GM19438 (cell line): ENCODE data around the gene HHAT.
"Not testable (repeated sequence)": the region's sequence is repeated elsewhere in the genome, so short reads cannot be mapped to it uniquely, and the experiment has no call there.

Source experiments
- ATAC-seq: cut with Tn5 transposase; IDR thresholded peaks from one replicate; pipeline ENCODE4 v1.9.1; 2021; ENCODE audit warnings: low read depth; ENCODE audit not compliant: unreplicated experiment

The HHAT gene

GRCh38 chr1:210627755-210628154 is 299.1 kb downstream of the HHAT start:
- no peak for ATAC-seq

- no peak for ATAC-seq
These were observed 300.6 kb downstream of the HHAT start for GRCh38 chr1:210629276-210629675.

GRCh38 chr1:210631399-210631798 is 302.7 kb downstream of the HHAT start:
- ATAC-seq: no peak

- no peak for ATAC-seq
These were observed 304.4 kb downstream of the HHAT start for GRCh38 chr1:210633140-210633539.

GRCh38 chr1:210633636-210634035 is 304.9 kb downstream of the HHAT start:
- no peak for ATAC-seq

- ATAC-seq: no peak
These were observed 306.4 kb downstream of the HHAT start for GRCh38 chr1:210635108-210635507.

- no peak for ATAC-seq
These were observed 312.9 kb downstream of the HHAT start for GRCh38 chr1:210641582-210641981.

GRCh38 chr1:210645582-210646257 is 317.0 kb downstream of the HHAT start:
- no peak for ATAC-seq

GRCh38 chr1:210646258-210646616 is 317.5 kb downstream of the HHAT start:
- no peak for ATAC-seq

- no peak for ATAC-seq
These were observed 319.0 kb downstream of the HHAT start for GRCh38 chr1:210647406-210648333.

GRCh38 chr1:210648588-210649269 is 320.0 kb downstream of the HHAT start:
- no peak for ATAC-seq

GRCh38 chr1:210650403-210650802 is 321.7 kb downstream of the HHAT start:
- ATAC-seq: no peak

- no peak for ATAC-seq
These were observed 323.7 kb downstream of the HHAT start for GRCh38 chr1:210652329-210652954.

- no peak for ATAC-seq
These were observed 325.1 kb downstream of the HHAT start for GRCh38 chr1:210653771-210654170.

- no peak for ATAC-seq
These were observed 325.7 kb downstream of the HHAT start for GRCh38 chr1:210654176-210654981.

- no peak for ATAC-seq
These were observed 326.8 kb downstream of the HHAT start for GRCh38 chr1:210655511-210655910.

- no peak for ATAC-seq
These were observed 329.1 kb downstream of the HHAT start for GRCh38 chr1:210657806-210658205.

- not testable (repeated sequence) for ATAC-seq
These were observed 332.8 kb downstream of the HHAT start for GRCh38 chr1:210661520-210661919.

- ATAC-seq: no peak
These were observed 333.8 kb downstream of the HHAT start for GRCh38 chr1:210662291-210663050.
